ENCODE data around the gene NOM1.
"Not testable (repeated sequence)": the region's sequence is repeated elsewhere in the genome, so short reads cannot be mapped to it uniquely, and the experiment has no call there.

NOM1 gene, protein sequence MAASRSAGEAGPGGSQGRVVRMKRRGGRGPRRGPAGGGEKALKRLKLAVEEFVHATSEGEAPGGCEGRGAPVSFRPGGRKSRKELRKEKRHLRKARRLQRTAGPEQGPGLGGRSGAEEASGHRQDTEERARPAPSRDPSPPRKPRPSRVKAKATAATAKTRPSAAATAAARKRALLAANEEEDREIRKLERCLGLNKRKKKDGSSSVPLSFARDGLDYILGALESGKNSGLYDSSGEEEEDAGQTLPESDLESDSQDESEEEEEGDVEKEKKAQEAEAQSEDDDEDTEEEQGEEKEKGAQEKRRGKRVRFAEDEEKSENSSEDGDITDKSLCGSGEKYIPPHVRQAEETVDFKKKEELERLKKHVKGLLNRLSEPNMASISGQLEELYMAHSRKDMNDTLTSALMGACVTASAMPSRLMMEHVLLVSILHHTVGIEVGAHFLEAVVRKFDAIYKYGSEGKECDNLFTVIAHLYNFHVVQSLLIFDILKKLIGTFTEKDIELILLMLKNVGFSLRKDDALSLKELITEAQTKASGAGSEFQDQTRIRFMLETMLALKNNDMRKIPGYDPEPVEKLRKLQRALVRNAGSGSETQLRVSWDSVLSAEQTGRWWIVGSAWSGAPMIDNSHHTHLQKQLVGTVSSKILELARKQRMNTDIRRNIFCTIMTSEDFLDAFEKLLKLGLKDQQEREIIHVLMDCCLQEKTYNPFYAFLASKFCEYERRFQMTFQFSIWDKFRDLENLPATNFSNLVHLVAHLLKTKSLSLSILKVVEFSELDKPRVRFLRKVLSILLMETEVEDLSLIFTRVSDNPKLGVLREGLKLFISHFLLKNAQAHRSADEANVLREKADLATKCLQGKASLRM

DNA sequence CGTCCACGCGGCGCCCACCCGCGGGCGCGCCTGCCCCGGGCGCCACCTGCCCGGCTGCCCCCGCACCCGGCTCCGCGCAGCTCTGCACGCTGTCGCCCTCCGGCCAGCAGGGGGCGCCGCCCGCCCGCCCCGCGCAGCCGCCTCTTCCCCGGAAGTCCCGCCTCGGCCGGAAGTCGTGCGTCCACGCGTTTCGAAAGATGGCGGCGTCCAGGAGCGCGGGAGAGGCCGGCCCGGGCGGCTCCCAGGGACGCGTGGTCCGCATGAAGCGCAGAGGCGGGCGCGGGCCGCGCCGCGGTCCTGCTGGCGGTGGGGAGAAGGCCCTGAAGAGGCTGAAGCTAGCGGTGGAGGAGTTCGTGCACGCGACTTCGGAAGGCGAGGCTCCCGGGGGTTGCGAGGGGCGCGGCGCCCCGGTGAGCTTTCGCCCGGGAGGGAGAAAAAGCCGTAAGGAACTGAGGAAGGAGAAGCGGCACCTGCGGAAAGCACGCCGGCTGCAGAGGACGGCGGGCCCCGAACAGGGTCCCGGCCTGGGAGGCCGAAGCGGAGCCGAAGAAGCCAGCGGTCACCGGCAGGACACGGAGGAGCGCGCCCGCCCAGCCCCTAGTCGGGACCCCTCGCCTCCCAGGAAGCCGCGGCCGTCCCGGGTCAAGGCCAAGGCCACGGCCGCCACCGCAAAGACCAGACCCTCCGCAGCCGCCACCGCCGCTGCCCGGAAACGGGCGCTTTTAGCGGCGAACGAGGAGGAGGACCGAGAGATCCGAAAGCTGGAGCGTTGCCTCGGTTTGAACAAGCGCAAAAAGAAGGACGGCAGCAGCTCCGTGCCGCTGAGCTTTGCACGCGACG lies at the start of gene NOM1:
NOM1 (plus strand) TSS at position 172 of the 840 bp plus-strand sequence; CDS start at position 198, 26 bp downstream.
- TF ChIP-seq, protein P1, sequence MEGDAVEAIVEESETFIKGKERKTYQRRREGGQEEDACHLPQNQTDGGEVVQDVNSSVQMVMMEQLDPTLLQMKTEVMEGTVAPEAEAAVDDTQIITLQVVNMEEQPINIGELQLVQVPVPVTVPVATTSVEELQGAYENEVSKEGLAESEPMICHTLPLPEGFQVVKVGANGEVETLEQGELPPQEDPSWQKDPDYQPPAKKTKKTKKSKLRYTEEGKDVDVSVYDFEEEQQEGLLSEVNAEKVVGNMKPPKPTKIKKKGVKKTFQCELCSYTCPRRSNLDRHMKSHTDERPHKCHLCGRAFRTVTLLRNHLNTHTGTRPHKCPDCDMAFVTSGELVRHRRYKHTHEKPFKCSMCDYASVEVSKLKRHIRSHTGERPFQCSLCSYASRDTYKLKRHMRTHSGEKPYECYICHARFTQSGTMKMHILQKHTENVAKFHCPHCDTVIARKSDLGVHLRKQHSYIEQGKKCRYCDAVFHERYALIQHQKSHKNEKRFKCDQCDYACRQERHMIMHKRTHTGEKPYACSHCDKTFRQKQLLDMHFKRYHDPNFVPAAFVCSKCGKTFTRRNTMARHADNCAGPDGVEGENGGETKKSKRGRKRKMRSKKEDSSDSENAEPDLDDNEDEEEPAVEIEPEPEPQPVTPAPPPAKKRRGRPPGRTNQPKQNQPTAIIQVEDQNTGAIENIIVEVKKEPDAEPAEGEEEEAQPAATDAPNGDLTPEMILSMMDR (IDR thresholded peaks at IDR 0.05; ENCODE audit: low read depth, low read length), result peak; percentile 44
- peak within 1 kb of the TSS; percentile 74 for H3K4me3 ChIP-seq (ENCODE audit: low read depth, low read length)

DNA sequence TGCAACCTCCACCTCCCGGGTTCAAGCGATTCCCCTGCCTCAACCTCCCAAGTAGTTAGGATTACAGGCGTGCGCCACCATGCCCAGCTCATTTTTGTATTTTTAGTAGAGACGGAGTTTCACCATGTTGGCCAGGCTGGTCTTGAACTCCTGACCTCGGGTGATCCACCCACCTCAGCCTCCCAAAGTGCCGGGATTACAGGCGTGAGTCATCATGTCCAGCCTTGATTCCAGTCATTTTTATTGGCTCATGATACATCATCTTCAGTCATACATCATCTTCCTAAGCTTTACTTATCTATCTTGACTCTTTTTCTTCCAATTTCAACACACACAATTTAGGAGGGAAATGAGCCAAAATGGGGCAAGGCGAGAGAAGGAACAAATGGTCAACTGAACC lies 49.4 kb upstream of the NOM1 start:
- H3K4me3 ChIP-seq (ENCODE audit: low read depth, low read length), result not testable (repeated sequence)

- TF ChIP-seq, protein P1 (IDR thresholded peaks at IDR 0.05; ENCODE audit: low read depth, low read length), result no peak
- H3K4me3 ChIP-seq (ENCODE audit: low read depth, low read length), result no peak overlapping the region
Observed at GRCh38 chr7:156903232-156903909, 46.1 kb upstream of the NOM1 start.

DNA sequence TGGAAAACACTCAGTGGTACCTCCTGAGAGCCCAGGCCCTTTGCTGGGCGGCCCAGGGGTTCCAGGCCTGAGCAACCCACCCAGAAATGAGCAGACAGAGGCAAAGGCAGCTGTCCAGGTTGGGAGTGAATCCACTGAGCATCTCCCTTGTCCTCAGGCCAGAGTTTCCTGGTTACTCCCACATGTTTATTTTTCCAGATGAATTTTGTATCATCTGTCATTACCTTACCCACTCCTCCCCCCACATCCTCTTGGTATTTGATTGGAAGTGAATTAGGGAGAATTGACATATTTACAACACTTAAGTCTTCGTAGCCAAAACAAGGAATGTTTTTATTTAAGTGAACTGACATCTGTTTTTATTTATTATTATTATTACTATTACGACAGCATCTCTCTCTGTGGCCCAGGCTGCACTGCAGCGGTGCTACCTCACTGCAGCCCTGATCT lies 43.3 kb upstream of the NOM1 start:
- H3K4me3 ChIP-seq (ENCODE audit: low read depth, low read length), result no peak overlapping the region
- TF ChIP-seq, protein P1 (IDR thresholded peaks at IDR 0.05; ENCODE audit: low read depth, low read length), result no peak

DNA sequence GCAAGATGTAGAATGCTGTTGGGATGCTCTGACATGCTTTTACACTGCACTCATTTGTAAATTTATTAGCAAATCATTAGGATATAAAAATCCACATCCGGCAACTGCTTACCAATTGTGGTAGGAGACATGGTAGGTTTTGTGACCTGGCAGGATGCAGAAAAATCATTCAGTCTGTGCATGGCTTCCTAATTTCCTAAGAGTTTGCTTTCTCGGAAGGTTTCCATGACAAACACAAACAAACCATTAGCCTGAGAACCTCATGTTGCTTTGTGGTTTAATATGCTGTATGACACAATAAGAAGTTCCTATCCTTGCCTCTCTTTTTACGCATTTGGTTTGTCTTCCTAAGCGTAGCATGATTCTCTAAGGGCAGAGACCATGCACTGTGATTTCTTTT lies 41.9 kb upstream of the NOM1 start:
- H3K4me3 ChIP-seq (ENCODE audit: low read depth, low read length), result no peak overlapping the region
- TF ChIP-seq, protein P1 (IDR thresholded peaks at IDR 0.05; ENCODE audit: low read depth, low read length), result no peak

GRCh38 chr7:156909574-156910252 lies 39.8 kb upstream of the NOM1 start:
- not testable (repeated sequence) for H3K4me3 ChIP-seq (ENCODE audit: low read depth, low read length)

DNA sequence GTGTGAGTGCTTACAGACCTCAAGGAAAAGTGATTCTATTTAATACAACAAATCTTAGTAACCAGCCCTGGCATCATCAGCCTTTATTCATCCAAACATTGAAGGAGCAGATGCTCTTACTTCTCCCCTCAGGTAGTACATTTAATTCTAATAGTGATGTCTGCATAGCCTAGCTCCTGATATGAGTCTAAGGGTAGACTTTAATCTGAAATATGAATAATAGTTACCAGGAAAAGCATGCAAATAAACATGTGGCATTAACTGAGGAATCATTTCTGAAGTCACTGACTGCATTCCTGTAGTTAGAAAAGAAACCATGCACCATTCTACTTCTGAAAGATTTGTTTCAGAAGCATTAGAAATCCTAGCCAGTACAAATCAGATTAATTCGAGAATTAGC lies 30.9 kb upstream of the NOM1 start:
- TF ChIP-seq, protein P1 (IDR thresholded peaks at IDR 0.05; ENCODE audit: low read depth, low read length), result no peak

More for the DNA sequence above, 30.9 kb upstream of the NOM1 start:
- no peak overlapping the region for H3K4me3 ChIP-seq (ENCODE audit: low read depth, low read length)

Data from WI38 (cell line).